Lung (tissue), 12 donors: Measurements from ENCODE around the gene RPL10A. TPM values are rescaled to one million over a fixed set of nuclear protein-coding genes. Genes with fewer than 3 reads are reported as not detected.

Source experiments
- ATAC-seq: fragments of 200-7000 bp; cut with Tn5 transposase; one replicate; pipeline ENCODE4 v1.9.1; 2020; ENCODE audit warnings: moderate number of reproducible peaks; ENCODE audit not compliant: insufficient read depth, low FRiP score
- DNase-seq, 3 donors: peaks; one replicate each; pipeline ENCODE4 v3.0.0-alpha.2; 2013 to 2017
- H3K27ac ChIP-seq, 2 donors: one replicate each; pipeline ENCODE4 v1.5.1; 2013; ENCODE audit warnings: mild to moderate bottlenecking in 2 of 2, moderate library complexity in 2 of 2, control low read depth in 1 of 2, inconsistent platforms in 1 of 2, low read depth in 1 of 2, low read length in 1 of 2
- H3K27me3 ChIP-seq, 3 donors: one replicate each; pipeline ENCODE4 v1.5.1; 2013; ENCODE audit warnings: low read length in 2 of 3; ENCODE audit not compliant: control insufficient read depth in 3 of 3, insufficient read depth in 3 of 3
- H3K36me3 ChIP-seq, 4 donors: one replicate each; pipeline ENCODE4 v1.5.1; 2013; ENCODE audit warnings: low read length in 4 of 4, mild to moderate bottlenecking in 1 of 4, moderate library complexity in 1 of 4; ENCODE audit not compliant: control insufficient read depth in 4 of 4, insufficient read depth in 4 of 4
- H3K4me1 ChIP-seq, 5 donors: one replicate each; pipeline ENCODE4 v1.5.1; 2013; ENCODE audit warnings: low read length in 5 of 5, mild to moderate bottlenecking in 2 of 5, moderate library complexity in 1 of 5; ENCODE audit not compliant: control insufficient read depth in 5 of 5, insufficient read depth in 5 of 5
- H3K4me3 ChIP-seq: one replicate; pipeline ENCODE4 v1.5.1; 2013; ENCODE audit warnings: mild to moderate bottlenecking, control low read depth, moderate library complexity
- H3K9ac ChIP-seq, 2 donors: one replicate each; pipeline ENCODE4 v1.5.1; 2013; ENCODE audit warnings: low read length in 2 of 2, control low read depth in 1 of 2; ENCODE audit not compliant: insufficient read depth in 1 of 2
- H3K9me3 ChIP-seq, 4 donors: one replicate each; pipeline ENCODE4 v1.5.1; 2013; ENCODE audit warnings: low read length in 3 of 4, mild to moderate bottlenecking in 1 of 4, moderate library complexity in 1 of 4; ENCODE audit not compliant: control insufficient read depth in 4 of 4, insufficient read depth in 3 of 4
- WGBS, 2 donors: extraction: QIAGEN DNeasy Blood & Tissue Kit; methylation state at CpG; one replicate each; pipeline ENCODE4 v1.1.7; 2013; 5-methylcytosine and 5-hydroxymethylcytosine counted together
- polyA plus RNA-seq, 2 donors: library from polyadenylated mRNA; stranded (reverse); fragments of 200-250 nt; gene quantifications; one replicate each; pipeline ENCODE4 v1.2.1, GENCODE V29; 2013
- total RNA-seq, 2 donors: library from RNA; depleted of rRNA in 1 of 2; stranded (reverse); fragments of >200 nt in 1 of 2; gene quantifications; one replicate each; pipeline ENCODE4 v1.2.1, GENCODE V29; 2014 to 2021
- TF ChIP-seq, protein P1 (sequence below): IDR thresholded peaks from 2 replicates; pipeline ENCODE4 v1.5.1; 2012; ENCODE audit warnings: mild to moderate bottlenecking; ENCODE audit errors: control extremely low read depth, extremely low read depth
- donor health status: control.
- donor health status: control.
- donor health status: Bipolar disorder and iron deficiency.
- donor health status: healthy.
- donor health status: DM: yes; HTN: yes; CAD: no.

RPL10A gene
- total and polyA plus RNA-seq, 4 donors, result 986 to 1,885 (median 1,426) TPM

DNA sequence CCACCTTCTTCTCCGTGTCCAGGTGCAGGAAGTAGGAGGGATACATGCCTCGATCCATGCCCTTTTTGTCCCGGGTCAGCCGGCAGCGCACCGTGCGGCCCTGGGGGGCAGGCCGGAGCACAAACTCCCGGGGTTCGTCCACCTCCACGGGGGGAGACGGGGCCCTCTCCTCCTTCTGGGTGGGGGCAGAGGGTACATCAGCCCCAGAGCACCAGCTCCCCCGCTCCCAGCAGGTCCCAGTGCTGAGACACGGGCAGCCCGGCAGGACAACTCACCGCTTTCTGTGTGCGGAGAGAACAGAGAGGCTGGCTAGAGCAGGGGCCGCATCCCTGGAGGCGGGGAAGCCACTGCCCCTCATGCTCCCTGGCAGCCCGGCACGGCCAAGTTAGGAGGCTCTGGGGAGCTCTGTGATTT lies 37.8 kb downstream of the RPL10A start:
- Histone ChIP-seq H3K9ac (peak overlapping the region in 1 of 2 donors; percentile 25), H3K4me1 (peaks cover 0 to 5% (median 4%) of the 10 kb centered on the region in 5 donors), H3K4me3 (no peak overlapping the region), H3K27ac (no peak overlapping the region), H3K9me3 (no peaks in the 10 kb centered on the region), H3K27me3 (no peaks in the 10 kb centered on the region), H3K36me3 (no peaks in the 10 kb centered on the region)
- WGBS, 2 donors, result 53 to 66% methylated on average over 21 of the region's 21 CpGs
- ATAC-seq, result no peak
- no peak for DNase-seq
- TF ChIP-seq, protein P1, sequence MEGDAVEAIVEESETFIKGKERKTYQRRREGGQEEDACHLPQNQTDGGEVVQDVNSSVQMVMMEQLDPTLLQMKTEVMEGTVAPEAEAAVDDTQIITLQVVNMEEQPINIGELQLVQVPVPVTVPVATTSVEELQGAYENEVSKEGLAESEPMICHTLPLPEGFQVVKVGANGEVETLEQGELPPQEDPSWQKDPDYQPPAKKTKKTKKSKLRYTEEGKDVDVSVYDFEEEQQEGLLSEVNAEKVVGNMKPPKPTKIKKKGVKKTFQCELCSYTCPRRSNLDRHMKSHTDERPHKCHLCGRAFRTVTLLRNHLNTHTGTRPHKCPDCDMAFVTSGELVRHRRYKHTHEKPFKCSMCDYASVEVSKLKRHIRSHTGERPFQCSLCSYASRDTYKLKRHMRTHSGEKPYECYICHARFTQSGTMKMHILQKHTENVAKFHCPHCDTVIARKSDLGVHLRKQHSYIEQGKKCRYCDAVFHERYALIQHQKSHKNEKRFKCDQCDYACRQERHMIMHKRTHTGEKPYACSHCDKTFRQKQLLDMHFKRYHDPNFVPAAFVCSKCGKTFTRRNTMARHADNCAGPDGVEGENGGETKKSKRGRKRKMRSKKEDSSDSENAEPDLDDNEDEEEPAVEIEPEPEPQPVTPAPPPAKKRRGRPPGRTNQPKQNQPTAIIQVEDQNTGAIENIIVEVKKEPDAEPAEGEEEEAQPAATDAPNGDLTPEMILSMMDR, result no peak

DNA sequence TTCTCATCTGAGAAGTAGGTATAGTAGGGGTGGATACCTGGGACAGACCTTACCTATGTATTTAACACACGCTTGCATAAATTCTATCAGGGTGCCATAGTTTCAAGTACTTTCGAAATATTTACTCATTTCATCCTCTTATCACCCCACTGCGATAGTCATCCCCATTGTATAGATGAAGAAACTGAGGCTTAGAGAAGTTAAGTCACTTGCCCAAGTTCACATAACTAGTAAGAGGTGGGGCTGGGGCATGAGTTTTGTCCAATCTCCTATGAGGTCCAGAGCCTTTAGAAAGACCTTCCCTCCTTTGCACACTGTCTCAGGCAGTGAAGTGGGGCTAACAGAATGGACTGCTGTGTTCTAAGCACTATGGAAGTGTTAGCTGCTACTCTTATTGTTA lies 38.3 kb downstream of the RPL10A start:
- WGBS, 2 donors, result 89 to 93% methylated on average over 3 of the region's 3 CpGs
- no peak overlapping the region for H3K27ac ChIP-seq
- H3K4me1 ChIP-seq, result peaks cover 0 to 11% (median 4%) of the 10 kb centered on the region in 5 donors
- H3K9me3 ChIP-seq, result no peaks in the 10 kb centered on the region
- no peaks in the 10 kb centered on the region for H3K36me3 ChIP-seq
- no peak for DNase-seq
- H3K4me3 ChIP-seq, result no peak overlapping the region
- H3K9ac ChIP-seq, result no peak overlapping the region
- TF ChIP-seq, protein P1, result no peak
- ATAC-seq, result no peak
- H3K27me3 ChIP-seq, result no peaks in the 10 kb centered on the region

DNA sequence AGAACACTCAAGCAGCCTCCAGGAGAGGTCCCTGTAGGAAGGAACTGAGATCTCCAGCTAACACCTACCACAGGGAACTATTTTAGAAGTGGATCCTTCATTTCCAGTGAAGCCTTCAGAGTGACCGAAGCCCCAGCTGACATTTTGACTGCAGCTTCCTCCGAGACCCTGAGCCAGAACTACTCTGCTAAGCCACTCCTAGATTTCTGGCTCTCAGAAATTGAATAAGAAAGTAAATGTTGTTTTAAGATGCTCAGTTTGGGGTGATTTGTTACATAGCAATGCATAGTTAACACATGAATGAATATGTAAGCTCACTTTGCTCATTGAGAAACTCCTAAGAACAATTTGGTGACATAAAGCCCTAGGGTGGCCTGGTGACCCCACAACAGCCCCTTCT lies 39.0 kb downstream of the RPL10A start:
- no peak overlapping the region for H3K9ac ChIP-seq
- no peaks in the 10 kb centered on the region for H3K9me3 ChIP-seq
- H3K27ac ChIP-seq, result no peak overlapping the region
- WGBS, 2 donors, result 81 to 95% methylated on average over 2 of the region's 2 CpGs
- TF ChIP-seq, protein P1, result no peak
- H3K4me3 ChIP-seq, result no peak overlapping the region
- no peak for ATAC-seq
- H3K4me1 ChIP-seq, result peaks cover 0 to 14% (median 4%) of the 10 kb centered on the region in 5 donors
- H3K27me3 ChIP-seq, result no peaks in the 10 kb centered on the region
- H3K36me3 ChIP-seq, result no peaks in the 10 kb centered on the region
- DNase-seq, result no peak

DNA sequence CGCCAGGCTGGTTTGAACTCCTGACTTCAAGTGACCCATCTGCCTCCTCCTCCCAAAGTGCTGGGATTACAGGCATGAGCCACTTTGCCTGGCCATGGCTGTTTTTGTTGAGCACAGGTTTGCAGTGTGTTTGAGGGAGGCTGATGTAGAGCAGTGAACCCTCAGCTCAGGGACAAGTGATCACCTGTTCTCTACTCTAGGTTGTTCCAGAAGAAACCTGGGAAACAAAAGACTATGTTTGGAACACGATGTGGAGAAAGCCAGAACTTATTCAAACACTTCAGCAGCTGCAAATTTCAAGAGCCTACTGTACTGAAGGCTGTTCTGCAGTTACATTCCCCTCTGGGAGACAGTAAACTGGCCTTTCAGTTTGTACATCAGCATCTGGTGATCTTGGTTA lies 39.8 kb downstream of the RPL10A start:
- Histone ChIP-seq H3K9ac (no peak overlapping the region), H3K36me3 (no peaks in the 10 kb centered on the region), H3K9me3 (no peaks in the 10 kb centered on the region), H3K4me3 (no peak overlapping the region), H3K27me3 (no peaks in the 10 kb centered on the region), H3K4me1 (peaks cover 0 to 16% (median 4%) of the 10 kb centered on the region in 5 donors), H3K27ac (no peak overlapping the region)
- TF ChIP-seq, protein P1, result no peak
- DNase-seq (no peak), ATAC-seq (no peak)
- WGBS, 2 donors, result 72 to 78% methylated on average over 2 of the region's 2 CpGs
